Measurements from ENCODE around the gene IL12RB2.

The IL12RB2 gene

DNA sequence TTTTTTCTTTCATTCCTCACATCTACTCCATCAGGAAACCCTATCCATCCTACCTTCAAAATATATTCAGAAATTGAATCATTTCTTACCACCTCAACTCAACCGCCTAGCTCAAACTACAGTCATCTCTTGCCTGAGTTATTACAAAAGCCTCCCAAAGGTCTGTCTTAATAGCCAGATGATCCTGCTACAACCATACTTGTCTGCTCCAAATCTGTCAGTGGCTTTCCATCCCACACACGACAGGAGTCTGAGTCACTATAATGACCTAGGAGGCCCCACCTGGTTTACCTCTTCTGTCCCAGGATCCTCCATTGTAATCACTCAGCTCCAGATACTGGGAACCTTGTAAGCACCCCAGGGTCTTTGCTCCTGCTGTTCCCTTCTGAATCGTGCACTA is 37.1 kb upstream of the IL12RB2 start:
- Histone ChIP-seq H3K56ac (ENCODE audit: low read length) (no peak overlapping the region), H3K79me2 (ENCODE audit: control insufficient read depth, insufficient read depth, low read length) (no peaks in the 10 kb centered on the region), H3K23ac (ENCODE audit: low read length) (no peak overlapping the region), H3K27me3 (ENCODE audit: insufficient read depth, low read length, poor library complexity) (no peaks in the 10 kb centered on the region), H3K4me2 (ENCODE audit: low read length) (no peak overlapping the region), H3K4me3 (ENCODE audit: low read length) (no peak overlapping the region), H3K79me1 (ENCODE audit: low read length) (no peaks in the 10 kb centered on the region), H2AK5ac (ENCODE audit: low read length) (no peak overlapping the region), H3K36me3 (ENCODE audit: control insufficient read depth, insufficient read depth, low read length) (no peaks in the 10 kb centered on the region), H4K8ac (ENCODE audit: low read depth, low read length) (no peak overlapping the region), H3K9ac (ENCODE audit: low read length) (no peak overlapping the region), H3K27ac (ENCODE audit: low read depth, low read length) (no peak overlapping the region), H2BK120ac (ENCODE audit: low read depth, low read length) (no peak overlapping the region), H4K5ac (ENCODE audit: low read length) (no peak overlapping the region), H3K4ac (ENCODE audit: low read depth, low read length) (no peak overlapping the region), H2BK15ac (replicated peaks; ENCODE audit: low read depth) (no peak overlapping the region), H3K4me1 (ENCODE audit: control insufficient read depth, low read depth, low read length) (no peaks in the 10 kb centered on the region), H2BK5ac (ENCODE audit: low read length) (no peak overlapping the region), H3K18ac (ENCODE audit: low read length) (no peak overlapping the region)
- WGBS (ENCODE audit: extremely low coverage, insufficient coverage, low lambda C conversion rate), result 100% methylated on average over 1 of the region's 3 CpGs
- no peak for DNase-seq

DNA sequence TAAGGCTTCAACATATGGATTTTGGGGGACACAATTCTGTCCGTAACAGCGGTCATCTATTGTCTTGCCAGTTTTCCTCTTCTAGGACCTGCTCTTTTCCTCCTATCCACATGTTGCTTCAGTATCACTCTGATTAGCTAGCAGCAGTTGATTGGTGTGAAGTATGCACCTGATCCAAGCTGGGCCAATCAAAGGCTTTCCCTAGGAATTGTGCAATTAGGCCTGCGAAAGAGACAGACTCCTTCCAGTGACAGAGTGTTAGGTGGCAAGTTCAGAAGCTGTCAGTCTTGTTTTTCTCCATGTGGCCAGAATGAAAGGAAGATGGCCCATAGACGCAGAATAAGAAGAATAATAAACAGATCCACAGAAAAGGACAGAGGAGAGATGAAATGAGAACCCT is 34.1 kb upstream of the IL12RB2 start:
- Histone ChIP-seq H3K27me3 (ENCODE audit: insufficient read depth, low read length, poor library complexity) (no peaks in the 10 kb centered on the region), H3K27ac (ENCODE audit: low read depth, low read length) (no peak overlapping the region), H4K8ac (ENCODE audit: low read depth, low read length) (no peak overlapping the region), H4K5ac (ENCODE audit: low read length) (no peak overlapping the region), H2BK15ac (replicated peaks; ENCODE audit: low read depth) (no peak overlapping the region), H3K36me3 (ENCODE audit: control insufficient read depth, insufficient read depth, low read length) (no peaks in the 10 kb centered on the region), H2BK5ac (ENCODE audit: low read length) (no peak overlapping the region), H3K18ac (ENCODE audit: low read length) (no peak overlapping the region), H2BK120ac (ENCODE audit: low read depth, low read length) (no peak overlapping the region), H3K4ac (ENCODE audit: low read depth, low read length) (no peak overlapping the region), H3K56ac (ENCODE audit: low read length) (no peak overlapping the region), H2AK5ac (ENCODE audit: low read length) (no peak overlapping the region), H3K79me1 (ENCODE audit: low read length) (no peaks in the 10 kb centered on the region), H3K4me2 (ENCODE audit: low read length) (no peak overlapping the region), H3K23ac (ENCODE audit: low read length) (no peak overlapping the region), H3K4me1 (ENCODE audit: control insufficient read depth, low read depth, low read length) (no peaks in the 10 kb centered on the region), H3K79me2 (ENCODE audit: control insufficient read depth, insufficient read depth, low read length) (no peaks in the 10 kb centered on the region), H3K9ac (ENCODE audit: low read length) (no peak overlapping the region), H3K4me3 (ENCODE audit: low read length) (no peak overlapping the region)
- no peak for DNase-seq
- no CpG with 5 or more reads among the region's 4 CpGs for WGBS (ENCODE audit: extremely low coverage, insufficient coverage, low lambda C conversion rate)

DNA sequence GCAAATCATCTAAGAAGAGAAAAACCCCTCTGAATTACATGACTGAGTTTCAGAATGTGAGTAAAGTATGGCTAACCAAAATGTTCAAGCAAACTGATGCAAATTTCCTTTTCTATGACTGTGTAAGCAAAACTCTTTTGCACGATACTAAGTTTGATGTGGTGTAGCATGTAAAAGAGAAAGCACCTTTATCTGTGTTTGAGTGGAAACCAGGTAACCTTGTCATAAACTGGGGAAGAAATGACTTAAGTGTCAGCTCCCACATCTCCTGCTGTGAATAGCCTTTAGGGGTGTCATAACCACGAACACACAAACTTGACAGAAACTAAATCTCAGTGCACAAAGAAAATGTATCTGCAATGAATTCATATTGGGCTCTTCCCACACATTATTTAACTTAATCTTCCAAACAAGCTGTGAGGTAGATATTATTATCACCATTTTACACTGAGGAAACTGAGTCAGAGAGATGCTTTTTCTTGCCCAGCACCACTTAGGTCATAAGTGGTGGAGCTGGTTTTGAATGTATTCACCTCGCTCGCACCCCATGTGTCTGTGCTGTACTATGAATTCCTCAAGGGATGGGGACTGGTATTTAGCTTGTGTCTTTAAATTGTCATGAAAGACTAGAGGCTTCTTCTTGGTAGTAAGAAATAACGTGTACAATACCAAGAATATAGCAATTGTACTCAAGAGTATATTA is 32.9 kb upstream of the IL12RB2 start:
- H3K36me3 ChIP-seq (ENCODE audit: control insufficient read depth, insufficient read depth, low read length), result no peaks in the 10 kb centered on the region
- no peaks in the 10 kb centered on the region for H3K79me2 ChIP-seq (ENCODE audit: control insufficient read depth, insufficient read depth, low read length)
- H3K4me1 ChIP-seq (ENCODE audit: control insufficient read depth, low read depth, low read length), result no peaks in the 10 kb centered on the region
- H3K27ac ChIP-seq (ENCODE audit: low read depth, low read length), result no peak overlapping the region
- no peak overlapping the region for H3K9ac ChIP-seq (ENCODE audit: low read length)
- no peak overlapping the region for H2BK15ac ChIP-seq (replicated peaks; ENCODE audit: low read depth)
- no peaks in the 10 kb centered on the region for H3K79me1 ChIP-seq (ENCODE audit: low read length)
- H3K4me2 ChIP-seq (ENCODE audit: low read length), result no peak overlapping the region
- no peak overlapping the region for H4K8ac ChIP-seq (ENCODE audit: low read depth, low read length)
- DNase-seq, result no peak
- no peak overlapping the region for H2BK120ac ChIP-seq (ENCODE audit: low read depth, low read length)
- no peak overlapping the region for H3K4me3 ChIP-seq (ENCODE audit: low read length)
- H3K56ac ChIP-seq (ENCODE audit: low read length), result no peak overlapping the region
- no CpG with 5 or more reads among the region's 5 CpGs for WGBS (ENCODE audit: extremely low coverage, insufficient coverage, low lambda C conversion rate)
- H2BK5ac ChIP-seq (ENCODE audit: low read length), result no peak overlapping the region
- no peak overlapping the region for H2AK5ac ChIP-seq (ENCODE audit: low read length)
- no peak overlapping the region for H3K23ac ChIP-seq (ENCODE audit: low read length)
- H3K27me3 ChIP-seq (ENCODE audit: insufficient read depth, low read length, poor library complexity), result no peaks in the 10 kb centered on the region
- no peak overlapping the region for H3K4ac ChIP-seq (ENCODE audit: low read depth, low read length)
- H3K18ac ChIP-seq (ENCODE audit: low read length), result no peak overlapping the region
- no peak overlapping the region for H4K5ac ChIP-seq (ENCODE audit: low read length)

DNA sequence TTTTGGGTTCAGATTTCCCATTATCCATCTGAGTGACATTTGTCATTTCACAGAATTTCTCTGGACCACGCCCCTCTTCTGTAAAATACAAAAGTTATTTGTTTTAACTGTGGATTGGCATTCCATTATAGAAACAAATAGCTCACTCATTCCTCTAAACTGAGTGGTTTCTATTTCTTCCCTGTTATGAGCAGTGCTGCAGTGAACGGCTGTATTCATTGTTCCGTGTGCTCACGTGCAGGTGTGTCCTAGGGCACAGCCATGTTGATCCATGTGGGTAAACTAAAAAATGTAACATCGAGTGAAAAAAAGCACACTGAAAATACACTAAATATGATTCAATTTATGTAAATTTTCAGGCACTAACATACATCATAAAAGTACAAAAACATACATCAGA is 27.0 kb upstream of the IL12RB2 start:
- H2AK5ac ChIP-seq (ENCODE audit: low read length), result no peak overlapping the region
- no peaks in the 10 kb centered on the region for H3K27me3 ChIP-seq (ENCODE audit: insufficient read depth, low read length, poor library complexity)
- H3K23ac ChIP-seq (ENCODE audit: low read length), result no peak overlapping the region
- no peak overlapping the region for H3K18ac ChIP-seq (ENCODE audit: low read length)
- no peaks in the 10 kb centered on the region for H3K79me2 ChIP-seq (ENCODE audit: control insufficient read depth, insufficient read depth, low read length)
- H3K9ac ChIP-seq (ENCODE audit: low read length), result no peak overlapping the region
- H3K4me3 ChIP-seq (ENCODE audit: low read length), result no peak overlapping the region
- H2BK5ac ChIP-seq (ENCODE audit: low read length), result no peak overlapping the region
- no peak overlapping the region for H2BK15ac ChIP-seq (replicated peaks; ENCODE audit: low read depth)
- no peak overlapping the region for H3K4me2 ChIP-seq (ENCODE audit: low read length)
- no peaks in the 10 kb centered on the region for H3K4me1 ChIP-seq (ENCODE audit: control insufficient read depth, low read depth, low read length)
- no peak overlapping the region for H3K56ac ChIP-seq (ENCODE audit: low read length)
- H3K36me3 ChIP-seq (ENCODE audit: control insufficient read depth, insufficient read depth, low read length), result no peaks in the 10 kb centered on the region
- WGBS (ENCODE audit: extremely low coverage, insufficient coverage, low lambda C conversion rate), result no CpG with 5 or more reads among the region's 5 CpGs
- H3K79me1 ChIP-seq (ENCODE audit: low read length), result no peaks in the 10 kb centered on the region
- H4K5ac ChIP-seq (ENCODE audit: low read length), result no peak overlapping the region
- no peak overlapping the region for H3K4ac ChIP-seq (ENCODE audit: low read depth, low read length)
- DNase-seq, result no peak
- H2BK120ac ChIP-seq (ENCODE audit: low read depth, low read length), result no peak overlapping the region
- H3K27ac ChIP-seq (ENCODE audit: low read depth, low read length), result no peak overlapping the region
- no peak overlapping the region for H4K8ac ChIP-seq (ENCODE audit: low read depth, low read length)

DNA sequence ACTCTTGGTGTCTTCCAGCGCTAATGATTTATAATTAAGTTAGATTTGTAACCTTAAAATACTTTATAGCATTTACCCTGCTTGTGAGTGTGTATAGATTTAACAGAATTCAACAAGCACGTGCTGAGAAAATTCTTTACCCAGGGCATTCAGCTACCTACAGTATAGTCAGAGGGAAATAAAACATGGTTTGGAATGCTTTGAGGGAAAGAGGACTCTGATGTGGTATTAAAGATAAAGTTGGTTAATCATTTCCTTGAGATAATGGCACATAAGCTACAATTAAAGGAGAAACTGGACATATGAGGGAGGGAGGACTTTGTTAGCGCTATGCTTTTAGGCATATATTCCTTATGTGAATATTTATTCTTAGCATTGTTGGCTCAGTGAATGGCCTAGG is 26.4 kb upstream of the IL12RB2 start:
- Histone ChIP-seq H3K27ac (ENCODE audit: low read depth, low read length) (no peak overlapping the region), H3K4me1 (ENCODE audit: control insufficient read depth, low read depth, low read length) (no peaks in the 10 kb centered on the region), H2BK120ac (ENCODE audit: low read depth, low read length) (no peak overlapping the region), H3K4me2 (ENCODE audit: low read length) (no peak overlapping the region), H2AK5ac (ENCODE audit: low read length) (no peak overlapping the region), H3K27me3 (ENCODE audit: insufficient read depth, low read length, poor library complexity) (no peaks in the 10 kb centered on the region), H3K9ac (ENCODE audit: low read length) (no peak overlapping the region), H3K23ac (ENCODE audit: low read length) (no peak overlapping the region), H3K79me1 (ENCODE audit: low read length) (no peaks in the 10 kb centered on the region), H3K4ac (ENCODE audit: low read depth, low read length) (no peak overlapping the region), H3K79me2 (ENCODE audit: control insufficient read depth, insufficient read depth, low read length) (no peaks in the 10 kb centered on the region), H2BK5ac (ENCODE audit: low read length) (no peak overlapping the region), H4K5ac (ENCODE audit: low read length) (no peak overlapping the region), H4K8ac (ENCODE audit: low read depth, low read length) (no peak overlapping the region), H2BK15ac (replicated peaks; ENCODE audit: low read depth) (no peak overlapping the region), H3K36me3 (ENCODE audit: control insufficient read depth, insufficient read depth, low read length) (no peaks in the 10 kb centered on the region), H3K4me3 (ENCODE audit: low read length) (no peak overlapping the region), H3K56ac (ENCODE audit: low read length) (no peak overlapping the region), H3K18ac (ENCODE audit: low read length) (no peak overlapping the region)
- DNase-seq, result no peak
- WGBS (ENCODE audit: extremely low coverage, insufficient coverage, low lambda C conversion rate), result no CpG with 5 or more reads among the region's 3 CpGs
